ENCODE measurements around the gene JPT1. TPM values are rescaled to one million over a fixed set of nuclear protein-coding genes. Genes with fewer than 3 reads are reported as not detected.

The JPT1 gene
- total RNA-seq, 1 experiment from 2014 or later = 265 TPM

DNA sequence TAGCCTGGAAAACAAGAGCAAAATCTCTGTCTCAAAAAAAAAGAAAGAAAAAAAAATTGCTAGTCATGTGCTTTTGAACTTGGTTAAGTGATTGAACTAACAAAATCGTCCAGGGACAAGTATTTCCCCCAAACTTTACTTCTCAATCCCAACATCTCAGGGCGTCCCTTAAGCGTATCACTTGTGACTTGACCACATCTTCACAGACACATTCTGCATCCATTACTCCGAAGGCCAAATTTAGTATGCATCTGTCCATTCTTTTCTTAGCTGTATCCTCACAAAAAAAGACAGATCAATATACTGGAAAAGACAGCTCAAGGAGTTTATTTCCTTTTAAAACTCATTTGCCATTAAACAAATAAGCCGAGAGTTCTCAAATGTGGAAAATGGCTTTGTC lies 5.9 kb upstream of the JPT1 start:
- no CpG with 5 or more reads among the region's 5 CpGs for WGBS (ENCODE audit: extremely low coverage, insufficient read length, low lambda C conversion rate)
- Histone ChIP-seq H3K79me1 (ENCODE audit: insufficient read depth, low read depth, low read length, poor library complexity, severe bottlenecking) (no peaks in the 10 kb centered on the region), H3K14ac (ENCODE audit: insufficient read depth, low read length) (no peak overlapping the region), H3K27ac (ENCODE audit: insufficient read length, low read depth, low read length) (no peak overlapping the region), H3K9ac (ENCODE audit: extremely low read depth, insufficient read length, low read length) (no peak overlapping the region), H4K5ac (ENCODE audit: insufficient read length, low read depth, low read length) (no peak overlapping the region), H3K79me2 (ENCODE audit: insufficient read depth, low read length) (no peaks in the 10 kb centered on the region), H4K20me1 (ENCODE audit: control insufficient read depth, insufficient read depth, insufficient read length) (no peaks in the 10 kb centered on the region), H3K27me3 (ENCODE audit: insufficient read depth, low read length) (no peaks in the 10 kb centered on the region), H3K4me2 (ENCODE audit: insufficient read depth, insufficient read length, low read length) (no peak overlapping the region), H2AK5ac (ENCODE audit: insufficient read length, low read length) (no peak overlapping the region), H3K4ac (ENCODE audit: low read depth, low read length) (no peak overlapping the region), H2AFZ (ENCODE audit: low read length) (no peak overlapping the region), H2BK20ac (ENCODE audit: low read depth, low read length, poor library complexity, severe bottlenecking) (no peak overlapping the region), H2BK12ac (ENCODE audit: insufficient read length, low read depth, low read length) (no peak overlapping the region), H2BK5ac (ENCODE audit: insufficient read length, low read length) (no peak overlapping the region), H4K91ac (ENCODE audit: insufficient read length, low read depth, low read length) (no peak overlapping the region), H3K18ac (ENCODE audit: insufficient read length, low read depth, low read length) (no peak overlapping the region), H3K56ac (ENCODE audit: insufficient read length, low read depth, low read length) (no peak overlapping the region), H4K8ac (replicated peaks; ENCODE audit: insufficient read length, low read depth, low read length) (no peak overlapping the region), H3K23ac (ENCODE audit: insufficient read length, low read depth, low read length) (no peak overlapping the region), H3K4me1 (ENCODE audit: insufficient read depth, low read length) (no peaks in the 10 kb centered on the region), H3K9me3 (ENCODE audit: control insufficient read depth, low read depth, low read length) (no peaks in the 10 kb centered on the region), H3K23me2 (ENCODE audit: insufficient read length, low read depth, low read length, poor library complexity, severe bottlenecking) (no peaks in the 10 kb centered on the region), H2BK15ac (ENCODE audit: low read depth, low read length) (no peak overlapping the region), H2BK120ac (ENCODE audit: low read depth, low read length, poor library complexity, severe bottlenecking) (no peak overlapping the region), H3T11ph (ENCODE audit: low read length) (no peak overlapping the region)
- no peaks in the 10 kb centered on the region for H3K27me3 Mint-ChIP-seq (ENCODE audit: low read depth)
- H3K4me1 Mint-ChIP-seq = peaks cover 4 to 12% of the 10 kb centered on the region in 2 experiments
- no peak for DNase-seq
- H3K27ac Mint-ChIP-seq = peak overlapping the region in 1 of 3 experiments; percentile 60; a peak in 1 of 7 replicates
- TF ChIP-seq, protein P1, sequence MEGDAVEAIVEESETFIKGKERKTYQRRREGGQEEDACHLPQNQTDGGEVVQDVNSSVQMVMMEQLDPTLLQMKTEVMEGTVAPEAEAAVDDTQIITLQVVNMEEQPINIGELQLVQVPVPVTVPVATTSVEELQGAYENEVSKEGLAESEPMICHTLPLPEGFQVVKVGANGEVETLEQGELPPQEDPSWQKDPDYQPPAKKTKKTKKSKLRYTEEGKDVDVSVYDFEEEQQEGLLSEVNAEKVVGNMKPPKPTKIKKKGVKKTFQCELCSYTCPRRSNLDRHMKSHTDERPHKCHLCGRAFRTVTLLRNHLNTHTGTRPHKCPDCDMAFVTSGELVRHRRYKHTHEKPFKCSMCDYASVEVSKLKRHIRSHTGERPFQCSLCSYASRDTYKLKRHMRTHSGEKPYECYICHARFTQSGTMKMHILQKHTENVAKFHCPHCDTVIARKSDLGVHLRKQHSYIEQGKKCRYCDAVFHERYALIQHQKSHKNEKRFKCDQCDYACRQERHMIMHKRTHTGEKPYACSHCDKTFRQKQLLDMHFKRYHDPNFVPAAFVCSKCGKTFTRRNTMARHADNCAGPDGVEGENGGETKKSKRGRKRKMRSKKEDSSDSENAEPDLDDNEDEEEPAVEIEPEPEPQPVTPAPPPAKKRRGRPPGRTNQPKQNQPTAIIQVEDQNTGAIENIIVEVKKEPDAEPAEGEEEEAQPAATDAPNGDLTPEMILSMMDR (conservative IDR thresholded peaks at IDR 0.05) = no peak
- no peak overlapping the region for H3K4me3 Mint-ChIP-seq
- H3K9me3 Mint-ChIP-seq = peaks cover 0 to 4% of the 10 kb centered on the region in 2 experiments; a peak in 1 of 5 replicates
- H3K36me3 Mint-ChIP-seq (ENCODE audit: insufficient read depth in 1 of 3, low read depth in 3 of 3) = peaks cover 2 to 18% (median 8%) of the 10 kb centered on the region in 3 experiments; a peak in 5 of 7 replicates

Data from H9 (cell line).